GM18858 (cell line): Measurements from ENCODE around the gene FSD1.
"Not testable (repeated sequence)": the region's sequence is repeated elsewhere in the genome, so short reads cannot be mapped to it uniquely, and the experiment has no call there.

Source experiments
- ATAC-seq: cut with Tn5 transposase; IDR thresholded peaks from one replicate; pipeline ENCODE4 v1.9.1; 2021; ENCODE audit not compliant: unreplicated experiment

FSD1 gene

DNA sequence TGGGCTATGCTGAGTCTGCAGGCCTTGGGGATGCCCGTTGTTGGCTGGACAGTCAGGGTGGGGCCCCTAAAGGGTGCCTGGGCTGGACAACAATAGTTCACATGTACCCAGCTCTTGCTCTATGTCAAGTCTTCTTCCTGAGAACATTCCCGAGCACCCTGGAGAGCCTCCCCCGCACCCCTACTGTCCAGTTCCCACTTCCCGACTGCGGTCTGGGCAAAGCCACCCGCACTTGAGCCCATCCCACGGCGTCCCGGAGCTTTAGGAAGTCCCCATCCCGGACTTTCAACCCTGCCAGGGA is 37.9 kb downstream of the FSD1 start:
- ATAC-seq: no peak

DNA sequence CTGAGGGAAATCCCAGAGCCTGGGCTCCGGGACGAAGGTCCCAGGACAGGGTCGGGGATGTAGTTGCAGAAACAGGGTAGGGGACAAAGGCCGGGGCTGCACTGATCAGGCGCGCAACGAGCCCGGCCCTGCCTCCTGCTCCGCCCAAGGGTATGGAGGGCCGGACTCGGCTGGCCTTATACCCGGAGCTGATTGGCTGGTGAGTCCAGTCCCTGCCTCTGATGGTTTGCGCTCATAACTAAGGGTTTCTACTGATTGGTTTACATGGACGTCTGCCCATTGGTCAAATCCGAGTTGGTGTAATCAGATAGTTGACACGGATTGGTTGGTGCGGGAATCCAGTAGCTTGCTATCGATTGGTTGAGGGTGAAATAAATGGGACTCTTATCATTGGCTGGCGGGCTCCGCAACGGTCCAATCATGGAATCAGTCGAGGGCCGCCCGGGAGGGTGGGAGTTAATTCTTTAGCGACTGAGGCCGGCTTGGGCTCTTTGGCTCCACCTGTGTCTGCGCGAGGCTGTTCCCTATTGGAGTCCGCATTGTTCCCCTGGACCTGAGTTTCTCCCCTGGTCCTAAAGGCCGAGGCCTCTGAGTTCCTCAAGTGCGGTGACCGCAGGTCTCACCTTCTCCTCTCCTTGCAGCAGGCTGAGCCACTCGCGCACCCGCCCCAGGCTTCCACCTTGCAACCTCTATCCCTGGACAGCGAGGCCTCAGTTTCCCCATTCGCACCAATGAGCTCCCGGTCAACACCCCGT is 38.4 kb downstream of the FSD1 start:
- peak; percentile 80 for ATAC-seq

DNA sequence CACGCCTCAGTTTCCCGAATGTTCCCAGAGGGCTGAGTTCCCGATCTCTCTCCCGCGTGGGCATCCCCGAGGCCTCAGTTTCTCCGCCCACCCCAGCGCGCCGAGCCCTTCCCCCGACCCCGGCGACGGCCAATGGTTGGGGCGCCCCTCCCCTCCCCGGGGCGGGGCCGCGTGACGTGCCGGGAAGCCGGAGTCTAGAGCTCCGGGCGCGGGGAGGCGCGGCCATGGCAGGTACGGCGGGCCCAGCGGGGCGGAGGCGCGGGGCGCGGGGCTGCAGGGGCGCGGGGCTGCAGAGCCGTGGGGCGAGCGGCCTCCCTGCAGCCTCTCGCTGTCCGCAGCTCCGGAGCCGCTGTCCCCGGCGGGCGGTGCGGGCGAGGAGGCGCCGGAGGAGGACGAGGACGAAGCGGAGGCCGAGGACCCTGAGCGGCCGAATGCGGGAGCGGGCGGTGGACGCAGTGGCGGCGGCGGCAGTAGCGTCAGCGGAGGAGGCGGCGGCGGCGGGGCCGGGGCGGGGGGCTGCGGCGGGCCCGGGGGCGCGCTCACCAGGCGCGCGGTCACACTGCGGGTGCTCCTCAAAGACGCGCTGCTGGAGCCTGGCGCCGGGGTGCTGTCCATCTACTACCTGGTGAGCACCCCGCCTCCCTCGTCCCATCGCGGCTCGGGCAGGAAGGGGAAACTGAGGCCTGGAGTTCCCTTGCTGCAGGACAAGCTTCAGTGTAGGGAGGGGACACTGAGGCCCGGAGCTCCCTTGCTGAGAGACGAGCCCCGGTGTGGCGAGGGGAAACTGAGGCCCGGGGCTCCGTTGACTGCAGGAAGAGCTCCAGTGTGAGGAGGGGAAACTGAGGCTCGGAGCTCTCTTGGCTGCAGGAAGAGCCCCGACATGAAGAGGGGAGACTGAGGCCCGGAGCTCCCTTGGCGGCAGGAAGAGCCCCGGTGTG is 39.2 kb downstream of the FSD1 start, which contains the start of gene MPND:
MPND (plus strand) TSS at position 193 of the 938 bp plus-strand sequence; CDS start at position 225, 32 bp downstream.
- peak; percentile 31 for ATAC-seq

DNA sequence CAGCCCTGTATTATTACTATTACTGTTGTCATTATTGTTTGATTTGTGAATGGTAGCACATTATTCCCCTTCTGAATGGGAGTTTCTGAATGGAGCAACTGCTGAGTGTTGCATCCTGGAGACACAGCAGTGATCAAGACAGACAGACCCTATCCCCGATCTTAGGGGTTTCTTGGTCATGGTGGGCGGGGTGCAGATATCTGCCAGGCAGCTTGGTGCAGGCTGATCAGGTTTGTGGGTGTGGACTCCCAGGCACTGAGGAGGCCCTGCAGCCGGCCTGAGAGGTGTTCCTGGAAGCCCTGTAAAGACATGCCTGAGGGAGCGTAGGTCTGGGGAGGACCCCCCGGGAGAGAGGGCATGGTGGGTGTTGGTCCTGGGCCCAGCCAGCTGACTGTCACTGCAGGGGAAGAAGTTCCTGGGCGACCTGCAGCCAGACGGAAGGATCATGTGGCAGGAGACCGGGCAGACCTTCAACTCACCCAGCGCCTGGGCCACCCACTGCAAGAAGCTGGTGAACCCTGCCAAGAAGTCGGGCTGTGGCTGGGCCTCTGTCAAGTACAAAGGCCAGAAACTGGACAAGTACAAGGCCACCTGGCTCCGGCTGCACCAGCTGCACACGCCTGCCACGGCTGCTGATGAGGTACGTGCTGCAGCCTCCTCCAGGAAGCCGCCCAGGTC is 41.1 kb downstream of the FSD1 start:
- no peak for ATAC-seq

DNA sequence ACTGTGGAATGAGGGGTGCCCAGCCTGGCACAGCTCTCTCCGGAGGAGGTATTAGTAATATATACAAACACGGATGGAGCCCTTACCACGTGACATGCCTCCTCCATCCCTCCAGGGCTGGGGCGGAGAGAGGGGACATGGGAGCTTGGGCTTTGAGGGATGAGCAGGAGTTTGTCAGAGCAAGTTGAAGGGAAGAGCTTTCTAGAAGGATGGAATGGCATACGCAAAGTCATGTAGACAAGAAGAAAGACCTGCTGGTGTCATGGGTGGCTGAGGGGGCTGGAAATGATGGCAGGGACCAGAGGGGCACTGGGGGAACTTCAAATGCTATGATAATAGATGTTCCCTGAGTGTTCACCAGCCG is 41.6 kb downstream of the FSD1 start:
- ATAC-seq: no peak

DNA sequence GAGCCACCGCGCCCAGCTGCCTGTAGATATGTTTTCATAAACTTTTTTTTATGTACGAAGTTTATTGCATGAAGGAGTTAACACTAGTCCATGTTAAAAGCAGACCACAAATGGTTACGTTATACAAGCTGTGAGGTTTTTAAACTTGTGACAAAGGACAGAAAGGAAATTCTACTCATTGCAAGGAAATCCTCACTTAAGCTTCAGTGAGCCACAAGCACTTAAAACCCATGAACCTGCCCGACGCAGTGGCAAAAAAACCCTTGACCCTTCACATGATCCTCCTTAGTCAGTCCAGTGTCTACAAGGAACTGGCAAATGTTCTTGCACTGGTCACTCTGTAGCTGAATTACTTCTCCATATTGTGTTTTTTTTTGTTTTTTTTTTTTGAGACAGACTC is 43.1 kb downstream of the FSD1 start:
- ATAC-seq: no peak

DNA sequence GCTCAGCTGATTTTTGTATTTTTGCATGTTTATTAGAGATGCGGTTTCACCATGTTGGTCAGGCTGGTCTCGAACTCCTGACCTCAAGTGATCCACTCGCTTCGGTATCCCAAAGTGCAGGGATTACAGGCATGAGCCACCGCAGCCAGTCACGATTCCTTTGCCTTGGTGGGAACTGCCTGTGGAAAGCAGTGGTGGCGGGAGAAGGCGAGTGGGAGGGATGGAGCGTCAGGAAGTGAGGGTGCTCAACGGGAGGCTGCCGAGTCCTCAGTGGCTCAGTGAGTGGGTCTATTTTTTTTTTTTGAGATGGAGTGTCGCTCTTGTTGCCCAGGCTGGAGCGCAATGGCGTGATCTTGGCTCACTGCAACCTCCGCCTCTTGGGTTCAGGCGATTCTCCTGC is 44.8 kb downstream of the FSD1 start:
- not testable (repeated sequence) for ATAC-seq

DNA sequence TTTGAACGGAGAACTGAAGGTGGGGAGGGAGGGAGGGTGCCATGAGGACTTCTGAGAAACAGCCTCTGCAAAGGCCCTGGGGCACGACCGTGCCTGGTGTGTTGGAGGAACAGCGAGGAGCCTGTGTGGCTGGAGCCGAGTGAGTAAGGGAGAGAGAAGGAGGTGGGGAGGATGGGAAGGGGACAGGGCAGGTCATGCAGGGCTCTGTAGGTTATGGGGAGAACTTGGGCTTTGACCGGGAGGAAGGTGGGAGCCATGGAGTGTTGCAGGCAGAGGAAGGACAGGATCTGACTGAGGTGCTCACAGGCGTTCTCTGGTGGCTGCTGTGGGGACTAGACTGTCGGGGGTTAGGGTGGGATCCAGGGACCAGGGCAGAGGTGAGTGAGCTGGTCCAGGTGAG is 45.7 kb downstream of the FSD1 start:
- no peak for ATAC-seq

DNA sequence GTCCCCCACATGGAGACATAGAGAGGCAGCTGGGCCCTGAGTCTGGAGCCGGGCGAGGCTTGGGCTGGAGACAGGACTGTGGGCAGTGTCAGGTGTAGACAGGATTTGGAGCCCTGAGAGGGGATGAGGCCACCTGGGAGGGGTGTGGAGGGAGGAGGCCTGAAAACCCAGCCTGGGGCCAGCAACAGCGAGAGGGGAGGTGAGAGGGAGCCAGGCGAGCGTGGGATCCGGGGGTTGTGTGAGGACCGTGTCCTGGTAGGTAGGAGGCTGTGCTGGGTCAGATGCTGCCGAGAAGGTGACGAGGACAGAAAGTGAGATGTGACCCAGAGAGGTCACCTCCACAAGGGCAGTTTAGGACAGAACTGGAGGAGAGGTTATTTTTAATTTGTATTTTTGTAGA is 46.3 kb downstream of the FSD1 start:
- ATAC-seq: no peak

DNA sequence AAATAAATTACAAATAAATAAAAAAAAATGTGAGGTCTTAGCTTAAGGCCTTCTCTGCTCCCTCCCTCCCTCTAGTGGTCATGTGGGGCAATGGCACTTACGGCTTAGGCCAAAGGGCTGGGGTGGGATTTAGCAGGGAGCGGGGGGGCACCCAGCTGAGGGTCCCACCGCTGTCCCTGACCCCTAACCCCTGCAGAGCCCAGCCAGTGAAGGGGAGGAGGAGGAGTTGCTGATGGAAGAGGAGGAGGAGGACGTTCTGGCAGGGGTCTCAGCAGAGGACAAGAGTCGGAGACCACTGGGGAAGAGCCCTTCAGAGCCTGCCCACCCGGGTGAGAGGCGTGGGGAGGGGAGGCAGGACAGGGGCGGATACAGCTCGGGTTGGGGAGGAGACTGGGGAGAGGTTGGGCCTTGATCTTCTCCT is 48.3 kb downstream of the FSD1 start:
- ATAC-seq: no peak

DNA sequence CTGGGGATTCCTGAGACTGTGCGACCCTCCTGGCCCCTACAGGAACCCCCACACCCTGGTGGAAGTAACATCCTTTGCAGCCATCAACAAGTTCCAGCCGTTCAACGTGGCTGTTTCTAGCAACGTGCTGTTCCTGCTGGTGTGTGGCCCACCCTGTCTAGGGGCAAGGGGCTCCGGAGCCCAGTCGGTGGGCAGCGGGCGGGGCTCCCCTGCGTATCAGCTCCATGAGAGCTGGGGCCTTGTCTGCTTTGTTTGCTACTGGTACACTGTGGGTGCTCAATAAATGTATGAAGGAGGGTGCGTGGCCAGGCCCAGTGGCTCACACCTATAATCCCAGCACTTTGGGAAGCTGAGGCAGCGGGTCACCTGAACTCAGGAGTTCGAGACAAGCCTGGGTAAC is 49.9 kb downstream of the FSD1 start:
- no peak for ATAC-seq

DNA sequence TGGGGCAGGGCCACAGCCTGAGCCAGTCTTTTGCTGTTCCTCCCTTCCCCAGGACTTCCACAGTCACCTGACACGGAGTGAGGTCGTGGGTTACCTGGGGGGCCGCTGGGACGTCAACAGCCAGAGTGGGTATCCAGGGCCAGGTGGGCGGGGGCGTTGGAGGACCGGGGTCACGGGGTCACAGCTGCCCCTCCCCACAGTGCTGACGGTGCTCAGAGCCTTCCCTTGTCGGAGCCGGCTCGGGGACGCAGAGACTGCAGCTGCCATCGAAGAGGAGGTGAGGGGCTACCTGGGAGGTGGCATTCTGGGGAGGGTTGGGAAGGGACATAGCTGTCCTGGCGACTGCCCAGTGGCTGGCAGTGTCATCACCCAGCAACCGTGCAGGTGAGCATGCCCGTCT is 50.5 kb downstream of the FSD1 start:
- no peak for ATAC-seq

DNA sequence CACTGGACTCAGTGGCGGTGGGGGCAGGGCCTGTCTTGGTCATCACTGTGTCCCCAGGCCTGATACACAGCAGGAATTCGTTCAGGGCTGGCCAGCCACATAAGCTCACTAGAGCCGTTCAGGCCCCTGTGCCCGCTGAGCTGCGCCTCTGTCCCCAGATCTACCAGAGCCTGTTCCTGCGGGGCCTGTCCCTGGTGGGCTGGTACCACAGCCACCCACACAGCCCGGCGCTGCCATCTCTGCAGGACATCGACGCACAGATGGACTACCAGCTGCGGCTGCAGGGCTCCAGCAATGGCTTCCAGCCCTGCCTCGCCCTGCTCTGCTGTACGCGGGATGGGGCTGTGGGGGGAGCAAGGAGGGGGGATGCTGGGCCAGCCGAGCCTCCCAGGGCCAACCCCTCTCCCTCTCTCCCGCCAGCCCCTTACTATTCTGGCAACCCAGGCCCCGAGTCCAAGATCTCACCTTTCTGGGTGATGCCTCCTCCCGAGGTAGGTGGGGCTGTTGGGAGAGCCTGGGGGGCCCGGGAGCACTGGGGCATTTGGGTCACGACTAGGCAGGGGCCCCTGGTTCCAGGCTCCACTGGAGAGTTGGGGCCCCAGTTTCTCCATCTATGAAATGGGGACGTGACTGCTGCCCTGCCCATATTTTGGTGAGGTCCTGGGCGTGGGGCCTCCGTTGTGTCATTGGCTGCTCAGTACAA is 52.8 kb downstream of the FSD1 start:
- ATAC-seq: no peak

DNA sequence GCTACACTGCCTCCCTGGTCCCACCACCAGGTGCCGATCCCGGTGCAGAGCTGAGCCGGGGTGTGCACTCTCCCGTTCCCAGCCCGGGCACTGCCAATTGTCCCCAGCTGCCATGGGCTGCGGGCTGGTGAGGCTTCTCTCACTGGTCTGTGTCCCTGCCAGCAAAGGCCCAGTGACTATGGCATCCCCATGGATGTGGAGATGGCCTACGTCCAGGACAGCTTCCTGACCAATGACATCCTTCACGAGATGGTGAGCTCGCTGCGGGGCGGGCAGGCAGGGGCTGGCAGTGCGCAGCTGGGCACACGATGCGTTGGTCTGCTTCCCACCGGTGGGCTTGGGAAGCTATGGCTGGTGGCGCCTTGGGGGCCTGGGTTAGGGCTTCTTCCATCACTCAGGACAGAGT is 53.5 kb downstream of the FSD1 start:
- ATAC-seq: no peak

DNA sequence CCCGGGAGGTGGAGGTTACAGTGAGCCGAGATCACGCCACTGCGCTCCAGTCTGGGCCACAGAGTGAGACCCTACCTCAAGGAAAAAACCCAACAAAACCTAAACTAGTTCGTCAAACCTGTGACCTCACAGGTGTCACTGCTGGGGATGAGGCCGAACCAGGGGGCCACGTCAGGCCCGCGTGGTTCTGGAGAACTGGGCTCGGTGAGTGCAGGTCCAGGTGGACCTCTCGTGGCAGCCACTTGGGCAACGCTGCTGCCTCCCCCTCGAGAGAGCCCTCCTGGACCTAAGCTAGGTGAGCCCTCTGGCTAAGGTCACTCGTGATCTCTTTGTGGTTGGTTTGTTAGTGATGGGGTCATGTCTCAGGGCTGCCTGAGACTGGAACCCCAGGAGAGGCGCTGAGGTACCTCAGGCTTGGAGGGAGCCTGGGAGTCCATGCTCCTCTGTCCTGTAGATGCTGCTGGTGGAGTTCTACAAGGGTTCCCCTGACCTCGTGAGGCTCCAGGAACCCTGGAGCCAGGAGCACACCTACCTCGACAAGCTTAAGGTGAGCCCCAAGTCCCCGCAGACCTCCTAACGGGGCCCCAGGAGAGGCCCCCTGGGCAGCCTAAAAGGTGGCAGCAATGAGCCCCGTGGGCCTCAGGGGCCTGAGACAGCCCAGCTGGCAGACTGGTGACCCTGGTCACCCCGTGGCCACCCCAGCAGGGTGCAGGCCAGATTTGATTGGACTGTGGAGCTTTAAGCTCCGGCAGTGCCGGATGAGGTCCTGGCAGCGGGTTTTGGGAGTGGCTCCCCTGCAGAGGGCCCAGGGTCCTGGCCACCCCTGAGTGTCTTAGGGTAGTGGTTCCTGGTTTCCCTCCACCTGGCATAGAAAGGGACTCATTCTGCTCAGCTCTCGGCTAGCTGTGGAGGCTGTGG is 54.6 kb downstream of the FSD1 start:
- no peak for ATAC-seq

DNA sequence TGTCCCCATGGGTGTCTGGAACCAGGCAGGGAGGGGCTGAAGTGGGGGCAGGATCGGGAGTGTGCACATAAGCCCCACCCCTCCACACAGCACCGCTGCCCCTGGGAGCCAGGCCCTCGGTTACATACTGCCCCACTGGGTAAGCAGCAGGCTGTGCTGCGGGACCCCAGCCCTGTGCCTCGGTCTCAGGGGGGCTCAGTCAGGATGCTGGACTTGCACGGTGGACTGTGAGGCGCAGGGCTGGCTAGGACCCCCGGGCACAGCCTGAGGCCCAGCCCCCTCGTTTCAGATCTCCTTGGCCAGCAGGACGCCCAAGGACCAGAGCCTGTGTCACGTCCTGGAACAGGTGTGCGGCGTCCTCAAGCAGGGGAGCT is 55.2 kb downstream of the FSD1 start:
- ATAC-seq: no peak

DNA sequence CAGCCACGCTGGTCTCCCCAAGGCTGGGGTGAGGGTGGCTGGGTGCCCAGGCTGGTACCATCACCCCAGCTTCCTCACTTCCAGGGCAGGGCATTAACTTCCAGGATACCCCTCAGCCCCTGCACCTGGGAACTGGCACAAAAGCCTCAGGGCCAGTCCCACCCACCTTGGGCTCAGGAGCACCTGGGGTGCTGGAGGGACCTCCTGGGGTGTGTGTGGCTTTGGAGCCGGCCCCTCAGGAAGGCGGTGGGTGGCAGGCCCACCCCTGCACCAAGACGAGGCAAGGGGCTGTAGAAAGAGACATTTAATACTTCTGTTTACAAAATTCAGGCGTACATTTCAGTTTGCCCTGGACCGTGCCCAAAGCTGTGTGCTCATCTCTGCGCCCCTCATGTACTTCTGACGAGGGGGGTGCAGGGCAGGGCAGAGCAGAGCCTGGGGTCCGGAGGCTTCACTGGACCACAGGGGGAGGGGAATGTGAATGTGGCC is 55.7 kb downstream of the FSD1 start:
- no peak for ATAC-seq

DNA sequence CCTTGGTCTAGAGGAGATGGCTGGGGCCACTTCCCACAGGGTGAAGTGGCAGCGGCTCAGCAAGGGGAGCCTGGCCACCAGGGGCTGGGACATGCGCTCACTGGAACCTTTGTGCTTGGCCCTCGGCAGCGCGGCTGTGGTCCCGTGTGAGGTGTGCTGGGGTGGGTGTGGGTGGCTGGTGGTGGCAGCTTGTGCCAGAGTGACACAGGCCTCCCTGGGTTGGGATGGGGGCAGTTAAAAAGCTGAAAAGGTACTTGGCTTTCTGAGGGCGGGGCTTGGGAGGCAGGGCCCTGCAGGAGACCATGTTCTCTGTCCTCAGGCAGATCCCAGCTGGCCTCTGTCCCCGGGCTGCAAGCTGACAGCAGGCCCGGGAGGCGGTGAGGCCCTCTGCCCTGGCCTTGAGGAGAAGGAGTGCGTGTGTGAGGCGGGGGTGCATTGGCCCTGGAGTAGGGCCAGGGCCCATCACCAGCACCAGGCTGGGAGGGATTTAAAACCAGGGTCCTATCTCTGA is 56.3 kb downstream of the FSD1 start:
- ATAC-seq: no peak

DNA sequence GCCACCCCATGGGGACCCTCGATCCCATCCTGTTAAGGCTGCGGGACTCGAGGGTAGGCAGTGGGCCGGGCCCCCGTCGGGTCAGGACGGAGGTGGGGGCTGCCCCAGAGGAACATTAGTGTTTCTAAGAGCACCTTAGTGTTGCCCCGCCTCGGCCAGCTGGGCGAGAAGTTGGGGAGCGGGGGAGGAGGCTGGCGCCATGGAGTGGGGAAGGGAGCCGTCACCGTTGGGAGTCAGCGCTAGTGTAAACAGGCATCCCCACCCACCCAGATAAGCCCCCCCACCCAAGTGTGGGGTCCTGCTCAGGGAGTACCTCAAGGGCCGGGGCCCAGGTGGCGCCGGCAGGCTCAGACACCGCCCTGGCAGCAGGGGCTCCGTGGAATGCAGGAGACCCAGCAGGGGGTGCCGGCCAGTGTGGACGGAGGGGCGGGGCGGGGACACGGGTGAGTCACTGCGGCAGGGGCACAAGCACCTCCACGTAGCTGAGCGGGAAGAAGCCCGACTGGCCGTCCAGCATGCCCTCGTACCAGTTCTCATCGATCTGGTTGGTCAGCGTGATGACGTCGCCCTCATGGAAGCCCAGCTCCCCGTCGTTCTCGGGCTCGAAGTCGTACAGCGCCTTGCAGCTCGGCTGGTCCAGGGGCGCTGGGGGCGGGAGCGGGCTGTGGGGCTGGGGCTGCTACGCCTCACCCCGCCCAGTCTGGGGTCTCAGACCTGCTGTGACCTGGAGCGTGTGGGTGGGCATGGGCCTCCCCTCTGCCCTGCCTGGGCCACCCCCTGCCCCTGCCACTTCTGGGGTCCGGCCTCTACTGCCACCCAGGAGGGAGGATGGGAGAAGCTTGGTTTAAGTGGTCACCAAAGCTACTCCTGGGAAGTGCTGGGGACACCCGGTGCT is 57.0 kb downstream of the FSD1 start:
- ATAC-seq: no peak
